H9 (cell line): ENCODE measurements around the gene MSANTD1. TPM values are rescaled to one million over a fixed set of nuclear protein-coding genes. Genes with fewer than 3 reads are reported as not detected.

Experiments
- DNase-seq: peaks from one replicate; pipeline ENCODE4 v3.0.0-alpha.2; 2017
- H2AFZ ChIP-seq: one replicate; pipeline ENCODE4 v1.6.1; 2013; ENCODE audit warnings: mild to moderate bottlenecking, low read length, control low read depth, moderate library complexity
- H2AK5ac ChIP-seq: 2 replicates; pipeline ENCODE4 v1.6.1; 2013; ENCODE audit warnings: low read length, control low read depth, mixed read lengths; ENCODE audit not compliant: insufficient read length
- H2BK120ac ChIP-seq: one replicate; pipeline ENCODE4 v1.6.1; 2013; ENCODE audit warnings: low read depth, mild to moderate bottlenecking, low read length, control low read depth, inconsistent platforms; ENCODE audit not compliant: poor library complexity, severe bottlenecking
- H2BK12ac ChIP-seq: 2 replicates; pipeline ENCODE4 v1.6.1; 2013; ENCODE audit warnings: low read length, control low read depth, mixed read lengths, low read depth; ENCODE audit not compliant: insufficient read length
- H2BK15ac ChIP-seq: 2 replicates; pipeline ENCODE4 v1.6.1; 2013; ENCODE audit warnings: low read depth, low read length, control low read depth
- H2BK20ac ChIP-seq: one replicate; pipeline ENCODE4 v1.6.1; 2013; ENCODE audit warnings: low read depth, mild to moderate bottlenecking, low read length, control low read depth, inconsistent platforms; ENCODE audit not compliant: poor library complexity, severe bottlenecking
- H2BK5ac ChIP-seq: 2 replicates; pipeline ENCODE4 v1.6.1; 2013; ENCODE audit warnings: low read length, control low read depth, mixed read lengths; ENCODE audit not compliant: insufficient read length
- H3K14ac ChIP-seq: 2 replicates; pipeline ENCODE4 v1.6.1; 2013; ENCODE audit warnings: low read length, control low read depth; ENCODE audit not compliant: insufficient read depth
- H3K18ac ChIP-seq: 2 replicates; pipeline ENCODE4 v1.6.1; 2013; ENCODE audit warnings: low read depth, mild to moderate bottlenecking, mixed read lengths, low read length, control low read depth; ENCODE audit not compliant: insufficient read length
- H3K23ac ChIP-seq: 2 replicates; pipeline ENCODE4 v1.6.1; 2013; ENCODE audit warnings: low read length, control low read depth, mixed read lengths, low read depth; ENCODE audit not compliant: insufficient read length
- H3K23me2 ChIP-seq: 2 replicates; pipeline ENCODE4 v1.6.1; 2013; ENCODE audit warnings: low read depth, mild to moderate bottlenecking, mixed read lengths, low read length, control low read depth; ENCODE audit not compliant: insufficient read length, poor library complexity, severe bottlenecking
- H3K27ac ChIP-seq: 2 replicates; pipeline ENCODE4 v1.5.1; 2013; ENCODE audit warnings: low read length, control low read depth, mixed read lengths, low read depth; ENCODE audit not compliant: insufficient read length
- H3K27me3 ChIP-seq: 2 replicates; pipeline ENCODE4 v1.6.1; 2013; ENCODE audit warnings: low read length, control low read depth, inconsistent platforms; ENCODE audit not compliant: insufficient read depth
- H3K4ac ChIP-seq: 2 replicates; pipeline ENCODE4 v1.6.1; 2013; ENCODE audit warnings: low read depth, mild to moderate bottlenecking, control low read depth, inconsistent platforms, low read length, moderate library complexity
- H3K4me1 ChIP-seq: 2 replicates; pipeline ENCODE4 v1.6.1; 2013; ENCODE audit warnings: low read length, control low read depth, inconsistent platforms; ENCODE audit not compliant: insufficient read depth
- H3K4me2 ChIP-seq: 2 replicates; pipeline ENCODE4 v1.6.1; 2013; ENCODE audit warnings: low read length, control low read depth, mixed read lengths; ENCODE audit not compliant: insufficient read length, insufficient read depth
- H3K56ac ChIP-seq: 2 replicates; pipeline ENCODE4 v1.6.1; 2013; ENCODE audit warnings: low read depth, mild to moderate bottlenecking, mixed read lengths, low read length, control low read depth; ENCODE audit not compliant: insufficient read length
- H3K79me1 ChIP-seq: 2 replicates; pipeline ENCODE4 v1.6.1; 2013; ENCODE audit warnings: low read depth, mild to moderate bottlenecking, moderate library complexity, low read length, control low read depth, inconsistent platforms; ENCODE audit not compliant: insufficient read depth, poor library complexity, severe bottlenecking
- H3K79me2 ChIP-seq: 2 replicates; pipeline ENCODE4 v1.6.1; 2013; ENCODE audit warnings: low read length, control low read depth, inconsistent platforms; ENCODE audit not compliant: insufficient read depth
- H3K9ac ChIP-seq: 2 replicates; pipeline ENCODE4 v1.6.1; 2013; ENCODE audit warnings: low read length, control low read depth, mixed read lengths; ENCODE audit not compliant: insufficient read length; ENCODE audit errors: extremely low read depth
- H3K9me3 ChIP-seq: one replicate; pipeline ENCODE4 v1.6.1; 2013; ENCODE audit warnings: low read depth, low read length, inconsistent platforms; ENCODE audit not compliant: control insufficient read depth
- H3T11ph ChIP-seq: one replicate; pipeline ENCODE4 v1.6.1; 2013; ENCODE audit warnings: mild to moderate bottlenecking, low read length, control low read depth, inconsistent platforms
- H4K20me1 ChIP-seq: one replicate; pipeline ENCODE4 v1.6.1; 2013; ENCODE audit not compliant: control insufficient read depth, insufficient read length, insufficient read depth
- H4K5ac ChIP-seq: 2 replicates; pipeline ENCODE4 v1.6.1; 2013; ENCODE audit warnings: low read depth, mild to moderate bottlenecking, mixed read lengths, low read length, control low read depth; ENCODE audit not compliant: insufficient read length
- H4K8ac ChIP-seq: replicated peaks from 2 replicates; pipeline ENCODE4 v1.6.1; 2013; ENCODE audit warnings: low read length, control low read depth, mixed read lengths, low read depth; ENCODE audit not compliant: insufficient read length
- H4K91ac ChIP-seq: 2 replicates; pipeline ENCODE4 v1.6.1; 2013; ENCODE audit warnings: low read depth, mild to moderate bottlenecking, moderate library complexity, mixed read lengths, low read length, control low read depth; ENCODE audit not compliant: insufficient read length
- H3K27ac Mint-ChIP-seq, 3 experiments: 2 replicates in 2 of 3; 3 replicates in 1 of 3; pipeline ENCODE4 v1.8.0; 2020 to 2021; ENCODE audit warnings: mixed read lengths in 3 of 3, mild to moderate bottlenecking in 1 of 3, moderate library complexity in 1 of 3
- H3K27me3 Mint-ChIP-seq: 2 replicates; pipeline ENCODE4 v1.8.0; 2021; ENCODE audit warnings: low read depth, mild to moderate bottlenecking, moderate library complexity, mixed read lengths
- H3K36me3 Mint-ChIP-seq, 3 experiments: 2 replicates in 2 of 3; 3 replicates in 1 of 3; pipeline ENCODE4 v1.8.0; 2020 to 2021; ENCODE audit warnings: low read depth in 3 of 3, mixed read lengths in 3 of 3; ENCODE audit not compliant: insufficient read depth in 1 of 3
- H3K4me1 Mint-ChIP-seq, 2 experiments: 2 replicates each; pipeline ENCODE4 v1.8.0; 2020; ENCODE audit warnings: mixed read lengths in 2 of 2
- H3K4me3 Mint-ChIP-seq, 2 experiments: 2 replicates in 1 of 2; 3 replicates in 1 of 2; pipeline ENCODE4 v1.8.0; 2020 to 2021; ENCODE audit warnings: mild to moderate bottlenecking in 2 of 2, mixed read lengths in 2 of 2, moderate library complexity in 1 of 2
- H3K9me3 Mint-ChIP-seq, 2 experiments: 2 replicates in 1 of 2; 3 replicates in 1 of 2; pipeline ENCODE4 v1.8.0; 2020; ENCODE audit warnings: mild to moderate bottlenecking in 2 of 2, mixed read lengths in 2 of 2, moderate library complexity in 1 of 2
- whole genome bisulfite sequencing: extraction: QIAGEN DNeasy Blood & Tissue Kit; methylation state at CpG from one replicate; pipeline ENCODE4 v1.1.7; 2013; ENCODE audit warnings: missing lambda C conversion rate, low lambda C conversion rate, mixed read lengths; ENCODE audit not compliant: insufficient read length; ENCODE audit errors: extremely low coverage; 5-methylcytosine and 5-hydroxymethylcytosine counted together
- total RNA-seq: library from RNA; stranded (reverse); gene quantifications from 2 replicates; pipeline ENCODE4 v1.2.1, GENCODE V29; 2021
- TF ChIP-seq, protein P1 (sequence below): fragments of 200-600 bp; sonication (generic); conservative IDR thresholded peaks from 3 replicates; pipeline ENCODE4 v1.8.0; 2021; ENCODE audit warnings: antibody characterized with exemption, mild to moderate bottlenecking

Gene MSANTD1
- total RNA-seq, 1 experiment from 2014 or later: 0.83 TPM

GRCh38 chr4:3291411-3291968 is 42.5 kb downstream of the MSANTD1 start:
- Histone ChIP-seq H4K20me1 (no peaks in the 10 kb centered on the region), H3K23me2 (peaks cover 16% of the 10 kb centered on the region), H3T11ph (no peak overlapping the region), H3K56ac (no peak overlapping the region), H4K8ac (no peak overlapping the region), H2BK5ac (no peak overlapping the region), H3K79me1 (no peaks in the 10 kb centered on the region), H3K4me2 (peak overlapping the region; percentile 71), H3K4ac (no peak overlapping the region), H2AFZ (no peak overlapping the region), H3K27me3 (no peaks in the 10 kb centered on the region; the same call in 1 of the 2 replicates), H3K9ac (no peak overlapping the region), H3K23ac (no peak overlapping the region), H3K14ac (no peak overlapping the region), H2BK12ac (no peak overlapping the region), H3K79me2 (no peaks in the 10 kb centered on the region), H3K9me3 (no peaks in the 10 kb centered on the region), H4K5ac (no peak overlapping the region), H3K4me1 (no peaks in the 10 kb centered on the region), H2BK15ac (no peak overlapping the region), H2AK5ac (no peak overlapping the region), H4K91ac (no peak overlapping the region), H3K27ac (no peak overlapping the region), H2BK120ac (no peak overlapping the region), H2BK20ac (no peak overlapping the region), H3K18ac (no peak overlapping the region)
- H3K27ac Mint-ChIP-seq: peak overlapping the region in 2 of 3 experiments; percentile 48 to 51; a peak in 2 of 7 replicates
- no peaks in the 10 kb centered on the region; a peak in 1 of 7 replicates for H3K36me3 Mint-ChIP-seq
- no peaks in the 10 kb centered on the region; a peak in 1 of 5 replicates for H3K9me3 Mint-ChIP-seq
- TF ChIP-seq, protein P1, sequence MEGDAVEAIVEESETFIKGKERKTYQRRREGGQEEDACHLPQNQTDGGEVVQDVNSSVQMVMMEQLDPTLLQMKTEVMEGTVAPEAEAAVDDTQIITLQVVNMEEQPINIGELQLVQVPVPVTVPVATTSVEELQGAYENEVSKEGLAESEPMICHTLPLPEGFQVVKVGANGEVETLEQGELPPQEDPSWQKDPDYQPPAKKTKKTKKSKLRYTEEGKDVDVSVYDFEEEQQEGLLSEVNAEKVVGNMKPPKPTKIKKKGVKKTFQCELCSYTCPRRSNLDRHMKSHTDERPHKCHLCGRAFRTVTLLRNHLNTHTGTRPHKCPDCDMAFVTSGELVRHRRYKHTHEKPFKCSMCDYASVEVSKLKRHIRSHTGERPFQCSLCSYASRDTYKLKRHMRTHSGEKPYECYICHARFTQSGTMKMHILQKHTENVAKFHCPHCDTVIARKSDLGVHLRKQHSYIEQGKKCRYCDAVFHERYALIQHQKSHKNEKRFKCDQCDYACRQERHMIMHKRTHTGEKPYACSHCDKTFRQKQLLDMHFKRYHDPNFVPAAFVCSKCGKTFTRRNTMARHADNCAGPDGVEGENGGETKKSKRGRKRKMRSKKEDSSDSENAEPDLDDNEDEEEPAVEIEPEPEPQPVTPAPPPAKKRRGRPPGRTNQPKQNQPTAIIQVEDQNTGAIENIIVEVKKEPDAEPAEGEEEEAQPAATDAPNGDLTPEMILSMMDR: no peak
- peak; percentile 60 for DNase-seq
- peak overlapping the region; percentile 79 to 88 for H3K4me3 Mint-ChIP-seq
- peaks cover 28% of the 10 kb centered on the region for H3K27me3 Mint-ChIP-seq
- WGBS: no CpG with 5 or more reads among the region's 24 CpGs
- peaks cover 24 to 31% of the 10 kb centered on the region in 2 experiments for H3K4me1 Mint-ChIP-seq
